ENCODE measurements around the gene SPSB2.

- TF ChIP-seq, protein P1, sequence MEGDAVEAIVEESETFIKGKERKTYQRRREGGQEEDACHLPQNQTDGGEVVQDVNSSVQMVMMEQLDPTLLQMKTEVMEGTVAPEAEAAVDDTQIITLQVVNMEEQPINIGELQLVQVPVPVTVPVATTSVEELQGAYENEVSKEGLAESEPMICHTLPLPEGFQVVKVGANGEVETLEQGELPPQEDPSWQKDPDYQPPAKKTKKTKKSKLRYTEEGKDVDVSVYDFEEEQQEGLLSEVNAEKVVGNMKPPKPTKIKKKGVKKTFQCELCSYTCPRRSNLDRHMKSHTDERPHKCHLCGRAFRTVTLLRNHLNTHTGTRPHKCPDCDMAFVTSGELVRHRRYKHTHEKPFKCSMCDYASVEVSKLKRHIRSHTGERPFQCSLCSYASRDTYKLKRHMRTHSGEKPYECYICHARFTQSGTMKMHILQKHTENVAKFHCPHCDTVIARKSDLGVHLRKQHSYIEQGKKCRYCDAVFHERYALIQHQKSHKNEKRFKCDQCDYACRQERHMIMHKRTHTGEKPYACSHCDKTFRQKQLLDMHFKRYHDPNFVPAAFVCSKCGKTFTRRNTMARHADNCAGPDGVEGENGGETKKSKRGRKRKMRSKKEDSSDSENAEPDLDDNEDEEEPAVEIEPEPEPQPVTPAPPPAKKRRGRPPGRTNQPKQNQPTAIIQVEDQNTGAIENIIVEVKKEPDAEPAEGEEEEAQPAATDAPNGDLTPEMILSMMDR (IDR thresholded peaks at IDR 0.05; ENCODE audit: low read length): no peak
- no peak for TF ChIP-seq EZH2 (IDR thresholded peaks at IDR 0.05; ENCODE audit: borderline replicate concordance, low read length)
These were observed 41.0 kb downstream of the SPSB2 start for GRCh38 chr12:6832125-6832524.
